HCEC 1CT (cell line): ENCODE data around the gene OTX2.

ENCODE experiments used
- DNase-seq: peaks from one replicate; pipeline ENCODE4 v3.0.0-alpha.2; 2017

Gene OTX2

GRCh38 chr14:56794557-56795283 is 15.6 kb downstream of the OTX2 start:
- no peak for DNase-seq

GRCh38 chr14:56794088-56794556 is 16.2 kb downstream of the OTX2 start:
- DNase-seq: no peak

- no peak for DNase-seq
Measured at GRCh38 chr14:56789955-56790354, 20.3 kb downstream of the OTX2 start.

- no peak for DNase-seq
Measured at GRCh38 chr14:56787530-56787929, 22.7 kb downstream of the OTX2 start.

- no peak for DNase-seq
Measured at GRCh38 chr14:56782711-56783110, 27.6 kb downstream of the OTX2 start.

- DNase-seq: no peak
Measured at GRCh38 chr14:56774503-56774902, 35.8 kb downstream of the OTX2 start.

GRCh38 chr14:56770512-56770911 is 39.8 kb downstream of the OTX2 start:
- no peak for DNase-seq

- DNase-seq: no peak
Measured at GRCh38 chr14:56760164-56760914, 49.9 kb downstream of the OTX2 start.

- no peak for DNase-seq
Measured at GRCh38 chr14:56759633-56760032, 50.6 kb downstream of the OTX2 start.

GRCh38 chr14:56759094-56759493 is 51.2 kb downstream of the OTX2 start:
- DNase-seq: no peak

- no peak for DNase-seq
Measured at GRCh38 chr14:56754921-56755320, 55.4 kb downstream of the OTX2 start.

- no peak for DNase-seq
Measured at GRCh38 chr14:56753396-56753795, 56.9 kb downstream of the OTX2 start.

- no peak for DNase-seq
Measured at GRCh38 chr14:56752428-56752827, 57.9 kb downstream of the OTX2 start.

- no peak for DNase-seq
Measured at GRCh38 chr14:56751471-56751870, 58.8 kb downstream of the OTX2 start.
